NCI-H748 treated with DMSO at 0.1 percent for 48 hours (cell line): Measurements from ENCODE around the gene ALDOB.

ENCODE experiments used
- DNase-seq: peaks from one replicate; lab custom pipeline; 2025; lab: John Stamatoyannopoulos, UW

ALDOB gene

DNA sequence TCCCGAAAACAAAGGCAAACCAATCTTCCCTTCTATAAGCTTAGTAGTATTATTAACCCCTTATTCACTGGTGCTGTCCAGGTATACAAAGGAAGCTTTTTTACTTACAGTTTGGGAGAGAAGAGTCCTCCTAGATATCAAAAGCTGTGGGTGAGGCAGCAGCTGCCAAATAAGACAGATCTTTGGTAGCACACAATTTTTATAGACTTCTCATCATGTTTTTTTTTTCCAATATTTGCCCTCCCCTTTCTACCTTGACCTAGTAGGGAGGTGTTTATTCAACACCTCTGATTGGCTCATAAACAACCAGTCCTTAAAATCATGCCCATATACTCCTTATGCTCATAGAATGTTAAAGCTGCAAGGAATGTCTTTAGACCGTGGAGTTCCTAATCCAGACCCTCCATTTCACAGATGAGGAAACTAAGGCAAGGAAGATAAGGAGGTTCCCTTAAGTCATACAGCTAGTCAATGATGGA is at the start of gene ALDOB:
Gene ALDOB (minus strand): TSS at position 174 of the 479 bp plus-strand sequence. CDS start 4,887 bp downstream, outside the sequence.
- no peak for DNase-seq

- no peak for DNase-seq
These were observed 48.5 kb upstream of the ALDOB start for GRCh38 chr9:101484046-101484445.

DNA sequence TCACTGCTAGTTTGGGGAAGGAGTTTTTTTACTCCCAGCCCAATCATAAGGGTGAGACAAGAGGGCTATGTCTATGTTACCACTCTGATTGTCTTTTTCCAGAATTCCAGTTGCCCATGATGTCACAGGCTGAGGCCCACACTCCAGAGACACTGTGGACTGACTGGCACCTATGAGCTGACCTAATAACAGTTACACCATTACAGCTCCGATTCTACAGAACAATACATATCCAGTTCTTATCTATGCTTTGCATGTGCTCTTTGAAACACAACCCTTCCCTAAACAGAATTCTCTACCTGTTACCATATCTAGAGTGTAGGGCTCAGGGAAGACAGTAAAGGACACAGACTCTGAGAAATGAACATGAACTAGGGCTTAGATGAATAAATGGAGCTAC is 45.7 kb upstream of the ALDOB start:
- no peak for DNase-seq

GRCh38 chr9:101480386-101480785 is 44.8 kb upstream of the ALDOB start:
- peak; percentile 8 for DNase-seq

- no peak for DNase-seq
These were observed 43.9 kb upstream of the ALDOB start for GRCh38 chr9:101479338-101480030.

DNA sequence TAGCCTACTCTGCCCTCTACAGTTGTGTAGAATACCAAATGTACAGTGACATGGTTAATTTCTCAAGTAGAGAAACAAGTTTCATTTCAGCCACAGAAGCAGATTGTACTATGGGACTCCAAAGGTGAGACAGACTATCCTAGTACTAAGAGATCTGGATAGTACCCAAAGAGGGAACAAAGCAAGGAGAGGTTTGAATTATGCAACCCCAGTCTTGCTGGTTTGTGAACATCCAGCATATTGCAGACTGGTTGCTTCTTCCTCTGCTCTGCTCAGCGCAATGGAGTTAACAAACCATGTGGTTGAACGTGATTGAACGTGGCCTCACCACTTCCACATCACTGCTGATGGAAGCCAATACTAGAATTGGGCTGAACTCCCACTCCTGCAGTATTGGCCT is 43.3 kb upstream of the ALDOB start:
- no peak for DNase-seq

DNA sequence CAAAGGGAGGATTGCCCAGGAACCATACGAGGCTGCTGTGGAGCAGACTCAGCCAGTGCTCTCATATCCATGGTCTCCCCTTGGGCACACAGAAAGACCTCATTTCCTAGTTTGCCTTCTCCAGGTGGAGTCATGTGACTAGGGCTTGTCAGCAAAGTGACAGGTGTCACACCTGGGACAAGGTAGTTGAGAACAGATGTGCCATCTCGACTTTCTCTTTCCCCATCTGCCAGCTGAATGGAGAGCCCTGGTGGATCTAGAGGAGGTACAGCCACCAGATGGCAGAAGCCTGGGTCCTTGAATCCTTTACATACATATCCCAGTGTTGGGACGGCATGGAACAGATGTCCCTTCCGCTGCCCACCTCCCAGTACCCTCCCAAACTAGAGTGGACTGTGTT is 42.9 kb upstream of the ALDOB start:
- DNase-seq: no peak

DNA sequence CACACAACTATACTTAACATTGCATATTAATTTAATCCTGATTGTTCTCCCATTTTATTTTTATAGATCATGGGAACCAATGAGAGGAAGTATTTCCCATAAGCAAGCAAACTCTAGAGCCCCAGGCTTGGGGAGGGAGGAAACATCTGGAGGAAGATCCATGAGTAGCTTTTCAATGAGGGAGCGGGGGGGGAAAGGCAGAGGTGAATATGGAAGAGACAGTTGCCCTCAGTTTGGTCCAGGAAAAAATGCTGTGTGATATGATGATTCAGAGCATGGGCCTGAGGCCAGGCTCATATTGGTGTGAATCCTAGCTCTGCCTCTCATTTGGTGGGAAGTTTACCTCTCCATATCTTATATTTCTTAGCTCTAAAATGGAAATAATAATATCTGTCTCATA is 42.2 kb upstream of the ALDOB start:
- DNase-seq: no peak

DNA sequence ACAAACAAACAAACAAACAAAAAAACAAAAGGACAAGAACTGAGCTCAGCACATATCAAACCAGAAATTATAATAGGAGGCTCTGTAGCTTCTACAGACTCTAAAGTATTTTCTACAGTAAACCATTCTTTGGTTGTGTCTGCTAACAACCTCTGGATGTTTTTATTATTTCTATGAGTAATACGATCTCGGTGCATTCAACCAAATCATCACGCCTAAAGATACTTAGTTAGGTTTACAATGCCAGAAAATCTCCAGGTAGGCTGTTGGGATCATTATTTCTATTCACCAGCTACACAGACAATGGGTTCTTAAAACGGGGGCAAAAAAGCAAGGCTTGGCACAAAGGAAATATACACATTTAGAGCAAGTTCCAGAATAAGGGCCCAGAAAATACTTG is 41.6 kb upstream of the ALDOB start:
- DNase-seq: no peak

- no peak for DNase-seq
These were observed 41.1 kb upstream of the ALDOB start for GRCh38 chr9:101476576-101477208.

- DNase-seq: no peak
These were observed 37.3 kb upstream of the ALDOB start for GRCh38 chr9:101472891-101473290.

DNA sequence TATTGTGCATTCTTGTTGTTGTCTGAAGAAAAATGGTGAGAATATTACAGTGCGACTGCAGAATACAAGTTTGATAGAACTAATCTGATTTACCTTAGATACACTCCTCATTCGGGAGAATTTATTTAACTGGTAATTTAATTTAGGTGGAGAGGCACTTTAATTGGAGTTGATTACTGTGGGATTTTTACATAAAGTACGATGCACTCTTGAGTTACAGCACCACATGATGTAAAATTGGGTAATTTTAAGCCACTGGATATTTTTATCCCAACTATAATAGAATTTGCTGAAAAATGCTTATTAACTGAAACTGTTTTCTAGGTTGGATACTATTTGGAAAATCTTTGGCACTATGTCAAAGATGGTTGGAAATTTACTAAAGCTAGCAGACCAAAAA is 35.4 kb upstream of the ALDOB start:
- no peak for DNase-seq

- no peak for DNase-seq
These were observed 34.4 kb upstream of the ALDOB start for GRCh38 chr9:101470021-101470420.

DNA sequence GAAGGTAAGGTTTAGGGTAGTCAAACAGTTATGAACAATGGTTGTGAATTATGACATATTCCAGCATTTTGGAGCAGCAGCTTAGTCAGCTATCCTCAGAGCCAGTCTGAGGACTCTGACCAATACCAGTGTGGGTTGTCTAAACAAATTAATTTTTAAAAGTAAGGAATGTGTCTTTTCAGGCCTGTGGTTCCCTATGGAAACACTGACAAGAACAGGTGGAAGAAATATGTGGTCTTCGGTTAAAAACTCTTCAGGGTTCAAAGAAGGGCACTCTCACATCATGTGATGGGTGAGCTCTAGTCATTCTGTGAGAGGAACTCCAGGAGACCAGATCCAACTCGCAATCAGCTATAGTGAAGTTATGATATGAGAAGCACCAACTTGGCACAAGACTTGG is 33.5 kb upstream of the ALDOB start:
- DNase-seq: no peak

- DNase-seq: no peak
These were observed 32.5 kb upstream of the ALDOB start for GRCh38 chr9:101468116-101468515.

DNA sequence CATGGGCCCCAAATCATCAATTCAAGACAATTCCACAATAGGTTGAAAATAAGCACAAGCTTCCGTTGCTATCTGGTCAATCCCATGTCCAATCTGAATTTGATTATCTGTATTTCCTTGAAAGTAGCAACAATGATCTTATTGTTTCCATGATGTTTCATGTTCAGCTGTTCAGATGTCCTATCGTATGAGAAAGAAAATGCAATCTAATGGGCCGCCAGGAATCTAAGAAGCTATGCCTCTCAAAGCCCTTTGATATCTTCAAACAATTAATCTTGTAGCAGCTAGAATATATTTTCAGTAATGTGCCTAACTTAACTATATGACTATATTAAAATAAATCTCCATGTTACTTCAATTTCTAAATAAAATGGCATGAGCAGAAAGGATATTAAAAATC is 32.1 kb upstream of the ALDOB start:
- DNase-seq: no peak

- DNase-seq: no peak
These were observed 31.3 kb upstream of the ALDOB start for GRCh38 chr9:101466863-101467262.

DNA sequence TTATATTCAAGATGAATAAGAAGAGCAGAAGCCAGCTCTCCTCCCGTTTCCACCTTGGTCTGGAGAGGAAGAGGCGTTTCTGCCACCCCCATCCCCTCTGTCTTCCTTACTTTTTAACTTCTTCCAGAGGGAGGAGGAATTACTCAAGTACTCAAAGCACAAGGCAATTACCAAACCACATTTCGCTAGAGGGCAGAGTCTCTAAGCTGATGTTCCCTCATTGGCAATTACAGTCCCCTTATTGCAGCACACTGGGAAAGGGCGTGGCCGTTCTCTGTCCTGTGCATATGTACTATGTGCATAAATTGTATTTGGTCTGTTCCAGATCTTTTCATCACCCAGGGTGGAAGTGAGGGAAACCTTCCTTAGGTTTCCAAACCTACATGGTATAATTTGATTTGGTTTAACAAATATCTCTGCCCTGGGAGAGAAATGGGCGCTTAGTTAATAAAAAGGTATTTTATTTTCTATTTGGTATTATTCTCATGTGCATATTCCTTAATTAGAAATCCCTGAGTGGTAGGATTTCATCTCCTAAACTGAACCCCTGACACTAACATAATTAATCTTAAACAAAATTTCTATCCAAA is 29.8 kb upstream of the ALDOB start:
- peak; percentile 54 for DNase-seq

GRCh38 chr9:101463397-101463796 is 27.8 kb upstream of the ALDOB start:
- no peak for DNase-seq

- DNase-seq: no peak
These were observed 27.0 kb upstream of the ALDOB start for GRCh38 chr9:101462558-101462957.

- no peak for DNase-seq
These were observed 25.4 kb upstream of the ALDOB start for GRCh38 chr9:101460965-101461364.

- peak; percentile 83 for DNase-seq
These were observed 23.5 kb upstream of the ALDOB start for GRCh38 chr9:101458963-101459631.

DNA sequence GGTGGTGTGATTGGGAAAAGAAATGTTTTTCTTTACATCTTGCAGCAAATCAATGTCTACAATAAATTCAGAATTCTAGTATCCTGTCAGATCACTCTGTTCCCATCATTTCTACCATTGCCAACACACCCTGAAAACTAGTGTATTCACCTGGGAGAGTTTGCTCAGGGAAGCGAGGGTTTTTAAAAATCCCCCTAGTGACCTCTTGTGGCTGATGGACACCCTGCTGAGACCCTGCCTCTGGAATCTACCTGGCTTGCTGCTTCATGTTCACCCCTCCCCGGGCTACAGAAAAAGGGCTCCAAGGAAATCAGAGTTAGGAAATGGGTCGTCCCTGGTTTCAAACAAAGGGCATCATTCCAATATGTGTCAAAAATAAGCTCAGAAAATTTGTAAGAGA is 21.4 kb upstream of the ALDOB start:
- no peak for DNase-seq
